Type B pancreatic cell (in vitro differentiated cells): ENCODE measurements around the gene NRIP1. TPM values are rescaled to one million over a fixed set of nuclear protein-coding genes. Genes with fewer than 3 reads are reported as not detected.
A peak's percentile ranks its signal among the peaks of the same experiment; 100 is the strongest.

ENCODE experiments used
- DNase-seq: peaks from one replicate; pipeline ENCODE4 v3.0.0; 2021; ENCODE audit warnings: mixed read lengths; ENCODE audit not compliant: unreplicated experiment; ENCODE audit errors: extremely low spot score
- H3K27ac Mint-ChIP-seq: 2 replicates; pipeline ENCODE4 v1.8.0; 2021; ENCODE audit warnings: mild to moderate bottlenecking, mixed read lengths
- H3K27me3 Mint-ChIP-seq: 2 replicates; pipeline ENCODE4 v1.8.0; 2021; ENCODE audit warnings: mixed read lengths
- H3K36me3 Mint-ChIP-seq: 2 replicates; pipeline ENCODE4 v1.8.0; 2021; ENCODE audit warnings: mixed read lengths
- H3K4me1 Mint-ChIP-seq: one replicate; pipeline ENCODE4 v1.8.0; 2021; ENCODE audit warnings: mixed read lengths; ENCODE audit not compliant: unreplicated experiment
- H3K4me3 Mint-ChIP-seq: 2 replicates; pipeline ENCODE4 v1.8.0; 2021; ENCODE audit warnings: mild to moderate bottlenecking, mixed read lengths
- H3K9me3 Mint-ChIP-seq: 2 replicates; pipeline ENCODE4 v1.8.0; 2021; ENCODE audit warnings: mixed read lengths
- long read RNA-seq: library from polyadenylated mRNA; unstranded; transcript quantifications from one replicate; pipeline ENCODE4 v2.0.0, GENCODE V29; 2020
- total RNA-seq: library from RNA; stranded (reverse); gene quantifications from 2 replicates; pipeline ENCODE4 v1.2.1, GENCODE V29; 2021; ENCODE audit warnings: low replicate concordance
- TF ChIP-seq, protein P1 (sequence below): fragments of 200-600 bp; sonication (generic); conservative IDR thresholded peaks from 2 replicates; pipeline ENCODE4 v1.5.0; 2021; ENCODE audit warnings: antibody characterized with exemption, mild to moderate bottlenecking

The NRIP1 gene, protein sequence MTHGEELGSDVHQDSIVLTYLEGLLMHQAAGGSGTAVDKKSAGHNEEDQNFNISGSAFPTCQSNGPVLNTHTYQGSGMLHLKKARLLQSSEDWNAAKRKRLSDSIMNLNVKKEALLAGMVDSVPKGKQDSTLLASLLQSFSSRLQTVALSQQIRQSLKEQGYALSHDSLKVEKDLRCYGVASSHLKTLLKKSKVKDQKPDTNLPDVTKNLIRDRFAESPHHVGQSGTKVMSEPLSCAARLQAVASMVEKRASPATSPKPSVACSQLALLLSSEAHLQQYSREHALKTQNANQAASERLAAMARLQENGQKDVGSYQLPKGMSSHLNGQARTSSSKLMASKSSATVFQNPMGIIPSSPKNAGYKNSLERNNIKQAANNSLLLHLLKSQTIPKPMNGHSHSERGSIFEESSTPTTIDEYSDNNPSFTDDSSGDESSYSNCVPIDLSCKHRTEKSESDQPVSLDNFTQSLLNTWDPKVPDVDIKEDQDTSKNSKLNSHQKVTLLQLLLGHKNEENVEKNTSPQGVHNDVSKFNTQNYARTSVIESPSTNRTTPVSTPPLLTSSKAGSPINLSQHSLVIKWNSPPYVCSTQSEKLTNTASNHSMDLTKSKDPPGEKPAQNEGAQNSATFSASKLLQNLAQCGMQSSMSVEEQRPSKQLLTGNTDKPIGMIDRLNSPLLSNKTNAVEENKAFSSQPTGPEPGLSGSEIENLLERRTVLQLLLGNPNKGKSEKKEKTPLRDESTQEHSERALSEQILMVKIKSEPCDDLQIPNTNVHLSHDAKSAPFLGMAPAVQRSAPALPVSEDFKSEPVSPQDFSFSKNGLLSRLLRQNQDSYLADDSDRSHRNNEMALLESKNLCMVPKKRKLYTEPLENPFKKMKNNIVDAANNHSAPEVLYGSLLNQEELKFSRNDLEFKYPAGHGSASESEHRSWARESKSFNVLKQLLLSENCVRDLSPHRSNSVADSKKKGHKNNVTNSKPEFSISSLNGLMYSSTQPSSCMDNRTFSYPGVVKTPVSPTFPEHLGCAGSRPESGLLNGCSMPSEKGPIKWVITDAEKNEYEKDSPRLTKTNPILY (N-terminal part only)
- total RNA-seq = 52.5 and 88.6 TPM in 2 replicates
- long read RNA-seq, partial matches to known transcripts = 1 of 14 reads
- long read RNA-seq, other reads (novel, unspliced or antisense) = 13 of 14 reads

DNA sequence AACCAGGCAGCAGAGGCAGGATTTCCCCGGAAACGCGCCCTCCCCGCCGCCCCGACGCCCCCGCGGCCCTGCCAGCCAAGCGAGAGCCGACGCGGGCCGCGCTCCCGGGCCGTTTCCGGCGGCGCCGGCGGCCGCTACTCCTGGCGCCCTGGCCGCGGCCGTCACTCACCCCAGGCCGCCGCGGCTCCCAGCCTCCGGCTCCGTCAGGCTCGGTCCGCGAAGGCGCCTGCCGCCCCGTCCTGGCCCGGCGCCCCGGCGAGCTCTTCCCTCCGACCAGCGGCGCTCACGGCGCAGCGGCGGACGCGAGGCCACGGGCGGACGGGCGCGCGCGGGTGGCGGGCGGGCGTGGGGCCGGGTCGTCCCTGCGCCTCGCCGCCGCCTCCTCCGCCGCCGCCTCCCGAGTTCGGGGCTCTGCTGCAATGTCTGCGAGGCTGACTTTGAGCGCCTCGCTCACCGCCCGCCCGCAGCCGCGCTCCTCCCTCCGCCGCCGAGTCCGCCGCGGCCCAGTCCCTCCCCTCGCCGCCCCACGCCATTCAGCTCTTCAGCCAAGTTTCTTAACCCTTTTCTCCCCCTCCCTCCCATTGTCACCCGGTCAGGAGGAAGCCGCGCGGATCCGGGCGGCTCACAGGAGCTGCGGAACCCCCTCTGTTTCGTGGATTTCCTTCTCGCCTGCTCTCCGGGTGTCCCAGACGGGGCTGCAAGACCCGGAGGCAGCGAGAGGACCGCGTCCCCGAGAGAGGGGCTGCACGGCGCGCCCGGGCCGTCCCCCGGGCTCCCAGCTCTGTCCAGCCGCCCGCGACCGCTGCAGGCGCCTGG is at the start of gene NRIP1:
TSS of gene NRIP1 (minus strand) at position 425 of the 816 bp plus-strand sequence. CDS start 96,808 bp downstream, outside the sequence.
- TF ChIP-seq, protein P1, sequence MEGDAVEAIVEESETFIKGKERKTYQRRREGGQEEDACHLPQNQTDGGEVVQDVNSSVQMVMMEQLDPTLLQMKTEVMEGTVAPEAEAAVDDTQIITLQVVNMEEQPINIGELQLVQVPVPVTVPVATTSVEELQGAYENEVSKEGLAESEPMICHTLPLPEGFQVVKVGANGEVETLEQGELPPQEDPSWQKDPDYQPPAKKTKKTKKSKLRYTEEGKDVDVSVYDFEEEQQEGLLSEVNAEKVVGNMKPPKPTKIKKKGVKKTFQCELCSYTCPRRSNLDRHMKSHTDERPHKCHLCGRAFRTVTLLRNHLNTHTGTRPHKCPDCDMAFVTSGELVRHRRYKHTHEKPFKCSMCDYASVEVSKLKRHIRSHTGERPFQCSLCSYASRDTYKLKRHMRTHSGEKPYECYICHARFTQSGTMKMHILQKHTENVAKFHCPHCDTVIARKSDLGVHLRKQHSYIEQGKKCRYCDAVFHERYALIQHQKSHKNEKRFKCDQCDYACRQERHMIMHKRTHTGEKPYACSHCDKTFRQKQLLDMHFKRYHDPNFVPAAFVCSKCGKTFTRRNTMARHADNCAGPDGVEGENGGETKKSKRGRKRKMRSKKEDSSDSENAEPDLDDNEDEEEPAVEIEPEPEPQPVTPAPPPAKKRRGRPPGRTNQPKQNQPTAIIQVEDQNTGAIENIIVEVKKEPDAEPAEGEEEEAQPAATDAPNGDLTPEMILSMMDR = no peak
- H3K4me3 Mint-ChIP-seq = peak within 1 kb of the TSS; percentile 99
- peaks cover 31% of the 10 kb centered on the region for H3K4me1 Mint-ChIP-seq
- H3K27me3 Mint-ChIP-seq = no peaks in the 10 kb centered on the region
- H3K9me3 Mint-ChIP-seq = no peaks in the 10 kb centered on the region
- H3K36me3 Mint-ChIP-seq = peaks cover 11% of the 10 kb centered on the region
- peak within 1 kb of the TSS; percentile 98 for H3K27ac Mint-ChIP-seq
- DNase-seq = peak; percentile 90

DNA sequence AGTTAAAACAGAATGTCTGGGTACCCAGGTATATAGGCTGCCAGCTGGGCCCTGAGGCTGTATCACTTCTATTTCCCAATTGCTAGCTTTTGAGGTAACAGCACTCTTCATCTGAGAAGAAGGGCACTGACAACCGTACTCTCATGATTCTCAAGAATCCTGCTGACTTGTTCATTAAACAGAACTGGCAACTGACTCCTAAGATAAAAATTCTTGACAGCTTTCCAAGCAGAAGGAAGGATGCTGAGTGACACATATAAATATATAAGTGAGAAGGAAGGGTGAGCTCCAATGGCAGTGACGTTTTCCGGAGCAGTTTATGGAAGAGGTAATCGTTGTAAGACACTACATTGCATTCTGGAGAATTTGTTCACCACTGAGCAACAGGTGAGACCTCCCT is 48.1 kb upstream of the NRIP1 start:
- Mint-ChIP-seq H3K27me3 (no peaks in the 10 kb centered on the region), H3K36me3 (no peaks in the 10 kb centered on the region), H3K27ac (no peak overlapping the region), H3K4me3 (no peak overlapping the region), H3K9me3 (no peaks in the 10 kb centered on the region), H3K4me1 (no peaks in the 10 kb centered on the region)
- DNase-seq = no peak
- TF ChIP-seq, protein P1 = no peak

DNA sequence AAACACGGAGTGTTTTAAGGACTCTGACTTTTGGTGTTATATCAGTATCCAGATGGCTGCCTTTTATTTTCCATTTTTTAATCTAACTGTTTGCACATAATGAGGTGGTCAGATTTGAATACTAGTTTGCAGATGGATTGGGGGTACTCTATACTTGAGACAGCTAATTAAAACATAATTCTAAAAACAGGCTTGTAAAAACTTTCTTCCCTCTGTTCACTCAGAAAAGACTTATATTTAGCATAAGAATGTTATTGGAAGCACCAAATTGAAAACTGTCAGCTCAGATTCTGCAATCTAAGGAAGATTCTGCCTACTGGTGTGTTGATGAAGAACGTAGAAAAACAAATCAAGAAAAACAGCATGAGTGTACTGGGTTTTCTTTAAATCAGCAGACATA is 44.0 kb upstream of the NRIP1 start:
- TF ChIP-seq, protein P1 = no peak
- no peaks in the 10 kb centered on the region for H3K36me3 Mint-ChIP-seq
- no peaks in the 10 kb centered on the region for H3K9me3 Mint-ChIP-seq
- no peak for DNase-seq
- H3K27me3 Mint-ChIP-seq = no peaks in the 10 kb centered on the region
- no peak overlapping the region for H3K4me3 Mint-ChIP-seq
- H3K4me1 Mint-ChIP-seq = peaks cover 5% of the 10 kb centered on the region
- no peak overlapping the region for H3K27ac Mint-ChIP-seq

DNA sequence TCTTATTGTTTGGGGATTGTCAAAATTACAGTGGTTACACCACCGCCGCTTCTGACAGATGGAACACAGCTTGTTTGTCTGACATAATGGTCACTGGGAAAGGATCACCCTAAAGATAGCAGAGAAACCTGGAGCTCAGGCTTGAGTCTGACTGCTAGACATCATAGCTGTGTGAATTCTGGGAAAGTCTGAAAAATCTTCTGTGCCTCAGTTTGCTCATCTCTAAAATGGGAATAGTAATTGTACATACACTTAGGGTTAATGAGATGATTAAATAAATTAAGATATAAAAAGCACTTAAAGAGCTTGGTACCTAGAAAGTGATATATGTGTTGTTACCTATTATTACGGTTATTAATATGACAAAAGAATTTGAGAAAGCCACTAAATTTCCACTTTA is 39.7 kb upstream of the NRIP1 start:
- Mint-ChIP-seq H3K4me1 (peaks cover 5% of the 10 kb centered on the region), H3K9me3 (no peaks in the 10 kb centered on the region), H3K4me3 (no peak overlapping the region), H3K36me3 (no peaks in the 10 kb centered on the region), H3K27ac (no peak overlapping the region), H3K27me3 (no peaks in the 10 kb centered on the region)
- DNase-seq = no peak
- TF ChIP-seq, protein P1 = no peak

DNA sequence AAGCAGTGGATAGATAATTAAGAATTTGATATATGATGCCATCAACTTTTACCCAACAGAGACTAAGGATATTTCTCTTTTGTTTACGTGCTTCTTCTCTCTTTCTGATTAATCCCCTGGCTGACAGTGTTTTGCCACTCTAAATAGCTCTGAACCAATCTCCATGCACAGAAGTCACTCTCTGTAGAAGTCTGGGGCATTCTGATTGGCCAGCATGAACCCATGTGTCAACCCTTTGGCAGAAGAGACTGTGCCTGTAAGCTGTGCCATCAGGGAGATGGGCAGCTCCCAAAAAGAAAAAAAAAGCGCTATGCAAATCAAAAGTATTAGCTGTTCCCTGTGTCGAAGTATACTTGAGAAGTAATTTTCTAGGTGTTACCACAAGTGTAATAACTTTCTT is 34.1 kb upstream of the NRIP1 start:
- Mint-ChIP-seq H3K36me3 (no peaks in the 10 kb centered on the region), H3K27me3 (no peaks in the 10 kb centered on the region), H3K27ac (no peak overlapping the region), H3K4me3 (no peak overlapping the region), H3K9me3 (no peaks in the 10 kb centered on the region), H3K4me1 (peaks cover 10% of the 10 kb centered on the region)
- TF ChIP-seq, protein P1 = no peak
- DNase-seq = no peak
